GM21390 (cell line): ENCODE results near the gene PET100.
A peak's percentile ranks its signal among the peaks of the same experiment; 100 is the strongest.

ENCODE experiments used
- ATAC-seq: cut with Tn5 transposase; IDR thresholded peaks from one replicate; pipeline ENCODE4 v1.9.1; 2021; ENCODE audit not compliant: unreplicated experiment

The PET100 gene

GRCh38 chr19:7647156-7647555, 17.6 kb downstream of the PET100 start:
- no peak for ATAC-seq

- no peak for ATAC-seq
Measured at GRCh38 chr19:7648265-7649014, 18.8 kb downstream of the PET100 start.

- no peak for ATAC-seq
Measured at GRCh38 chr19:7650148-7650547, 20.6 kb downstream of the PET100 start.

DNA sequence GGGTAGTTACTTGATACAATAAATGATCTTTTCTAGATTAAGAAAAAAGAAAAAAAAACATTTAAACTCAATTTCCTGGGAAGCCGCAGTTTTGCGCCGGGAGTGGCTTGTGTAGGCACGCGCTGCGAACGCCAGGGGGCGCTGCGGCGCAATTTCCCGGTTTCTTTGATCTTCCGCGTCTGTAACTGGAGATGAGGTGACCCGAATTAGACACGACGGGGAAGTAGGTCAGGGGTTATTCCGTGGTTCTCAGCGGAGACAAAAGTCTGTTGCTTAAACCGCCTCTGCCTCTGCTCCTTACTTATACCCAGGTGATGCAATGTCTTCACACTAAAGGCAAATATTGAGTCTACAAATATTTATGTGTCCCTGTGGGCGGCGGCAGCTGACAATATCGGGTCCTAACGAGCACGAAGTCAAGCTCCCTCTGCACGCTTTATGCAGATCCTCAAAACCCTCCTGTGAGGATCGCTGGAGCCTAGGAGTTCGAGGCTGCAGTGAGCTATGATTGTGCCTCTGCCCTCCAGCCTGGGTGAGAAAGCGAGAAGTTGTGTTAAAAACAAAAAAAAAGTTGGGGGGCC, 22.6 kb downstream of the PET100 start:
- ATAC-seq = no peak

- ATAC-seq = no peak
Measured at GRCh38 chr19:7654401-7654800, 24.8 kb downstream of the PET100 start.

DNA sequence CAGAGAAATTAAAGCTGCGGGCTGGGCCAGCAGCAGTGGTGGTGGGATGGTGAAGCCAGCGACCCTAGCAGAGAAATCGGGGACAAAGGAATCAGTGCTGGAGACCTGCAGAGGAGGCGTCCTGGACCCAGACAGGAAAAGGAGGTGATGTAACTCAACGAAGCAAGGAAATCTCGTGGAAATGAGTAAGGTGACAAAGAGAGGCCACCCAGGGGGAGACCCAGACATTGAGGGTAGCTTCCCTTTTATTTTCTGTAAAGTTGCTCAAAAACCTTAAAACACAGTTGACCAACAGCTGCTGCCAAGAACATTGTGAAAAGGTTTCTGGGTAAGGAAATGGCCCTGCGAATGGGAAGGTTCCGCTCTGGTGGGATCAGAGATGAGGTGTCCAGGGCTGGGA, 26.0 kb downstream of the PET100 start:
- no peak for ATAC-seq

DNA sequence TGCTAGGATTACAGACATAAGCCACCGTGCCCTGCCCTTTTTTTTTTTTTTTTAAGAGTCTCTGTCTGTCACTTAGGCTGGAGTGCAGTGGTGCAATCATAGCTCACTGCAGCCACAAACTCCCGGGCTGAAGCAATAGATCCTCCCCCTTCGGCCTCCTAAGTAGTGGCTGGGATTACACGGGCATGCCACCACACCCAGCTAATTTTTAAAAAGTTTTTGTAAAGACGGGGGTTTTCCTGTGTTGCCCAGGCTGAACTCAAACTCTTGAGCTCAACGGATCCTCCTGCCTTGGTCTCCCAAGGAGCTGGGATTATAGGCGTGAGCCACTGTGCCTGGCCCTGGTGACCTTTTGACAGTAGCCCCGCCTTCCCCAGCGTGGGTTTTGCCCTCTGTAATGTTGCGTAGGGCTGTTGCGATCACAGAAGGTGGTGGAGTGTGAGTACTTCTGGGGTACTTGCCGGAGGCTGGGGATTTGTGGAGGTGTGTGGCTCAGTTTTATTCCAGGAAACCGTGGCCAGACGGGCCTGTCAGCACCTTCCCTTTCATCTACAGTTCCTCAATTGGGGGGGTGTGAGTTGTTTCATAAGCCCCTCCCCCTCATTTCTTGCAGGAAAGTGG, 27.6 kb downstream of the PET100 start:
- no peak for ATAC-seq

GRCh38 chr19:7658219-7658686, 28.7 kb downstream of the PET100 start:
- ATAC-seq = peak; percentile 65

DNA sequence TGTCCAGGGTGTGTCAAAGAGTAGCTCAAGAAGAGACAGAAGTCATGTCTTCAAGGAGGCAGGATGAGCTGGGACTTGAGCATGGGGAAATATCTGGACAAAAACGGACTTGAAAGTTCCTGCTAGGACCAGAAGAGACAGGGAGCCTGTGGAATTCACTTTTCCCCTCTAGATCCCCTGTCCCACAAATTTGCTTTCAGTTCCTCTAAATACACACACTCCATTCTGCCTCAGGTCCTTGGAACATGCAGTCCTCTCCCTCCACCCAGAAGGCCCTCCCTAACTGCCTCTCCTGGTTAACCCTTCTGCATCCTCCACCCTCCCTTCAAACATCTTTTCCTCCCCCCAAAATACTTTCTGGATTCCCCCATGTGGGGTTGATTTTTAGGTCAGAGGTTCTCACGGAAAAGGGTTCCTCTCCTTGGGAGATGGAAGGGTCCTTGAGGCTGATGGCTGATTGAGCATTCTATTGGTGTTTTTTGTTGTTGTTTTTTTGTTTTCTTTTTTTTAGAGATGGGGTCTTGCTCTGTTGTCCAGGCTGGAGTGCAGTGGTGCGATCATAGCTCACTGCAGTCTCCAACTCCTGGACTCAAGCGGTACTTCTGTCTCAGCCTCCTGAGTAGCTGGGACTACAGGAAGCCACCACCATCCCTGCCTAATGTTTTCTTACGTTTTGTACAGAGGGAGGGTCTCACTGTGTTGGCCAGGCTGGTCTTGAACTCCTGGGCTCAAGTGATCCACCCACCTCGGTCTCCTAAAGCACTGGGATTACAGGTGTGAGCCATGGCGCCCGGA, 32.3 kb downstream of the PET100 start:
- no peak for ATAC-seq

GRCh38 chr19:7662657-7663056, 33.1 kb downstream of the PET100 start:
- no peak for ATAC-seq

DNA sequence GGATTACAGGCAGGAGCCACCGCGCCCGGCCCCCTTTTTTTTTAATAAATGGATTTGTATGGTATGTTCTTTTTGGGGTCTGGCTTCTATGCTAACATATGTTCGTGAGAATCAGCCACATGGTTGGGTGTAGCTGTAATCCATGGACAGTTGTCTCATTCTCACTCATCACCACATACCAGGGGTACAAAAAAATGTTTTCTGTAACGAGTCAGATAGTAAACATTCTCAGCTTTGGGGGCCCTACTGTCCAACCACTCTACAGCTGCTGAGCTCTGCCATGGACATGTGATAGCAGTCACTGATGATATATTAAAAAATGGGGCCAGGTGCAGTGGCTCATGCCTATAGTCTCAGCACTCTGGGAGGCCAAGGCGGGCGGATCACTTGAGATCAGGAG, 34.1 kb downstream of the PET100 start:
- ATAC-seq = no peak

- no peak for ATAC-seq
Measured at GRCh38 chr19:7665076-7665475, 35.5 kb downstream of the PET100 start.

DNA sequence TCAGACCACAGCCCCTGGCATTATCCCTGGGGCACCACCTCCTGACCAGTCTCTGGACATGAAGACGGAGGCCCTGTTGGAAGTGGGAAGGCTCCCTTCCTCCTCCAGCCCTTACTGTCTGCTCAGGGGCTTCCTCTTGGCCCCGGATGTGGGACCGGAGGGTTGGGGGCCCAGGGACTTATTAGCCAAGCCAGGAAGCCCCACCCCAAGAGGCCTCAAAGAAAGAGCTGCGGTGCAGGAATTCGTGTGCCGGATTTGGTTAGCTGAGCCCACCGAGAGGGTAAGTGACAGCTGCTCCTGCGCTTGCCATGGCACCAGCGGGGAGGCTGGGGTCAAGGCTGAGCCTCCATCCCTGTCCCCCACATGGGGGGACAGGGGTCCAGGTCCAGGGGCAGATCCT, 39.2 kb downstream of the PET100 start, which contains the start of gene RETN:
RETN (plus strand) TSS at position 208 of the 400 bp plus-strand sequence. CDS start 278 bp downstream, outside the sequence.
- no peak for ATAC-seq

- no peak for ATAC-seq
Measured at GRCh38 chr19:7669641-7670040, 40.0 kb downstream of the PET100 start.

DNA sequence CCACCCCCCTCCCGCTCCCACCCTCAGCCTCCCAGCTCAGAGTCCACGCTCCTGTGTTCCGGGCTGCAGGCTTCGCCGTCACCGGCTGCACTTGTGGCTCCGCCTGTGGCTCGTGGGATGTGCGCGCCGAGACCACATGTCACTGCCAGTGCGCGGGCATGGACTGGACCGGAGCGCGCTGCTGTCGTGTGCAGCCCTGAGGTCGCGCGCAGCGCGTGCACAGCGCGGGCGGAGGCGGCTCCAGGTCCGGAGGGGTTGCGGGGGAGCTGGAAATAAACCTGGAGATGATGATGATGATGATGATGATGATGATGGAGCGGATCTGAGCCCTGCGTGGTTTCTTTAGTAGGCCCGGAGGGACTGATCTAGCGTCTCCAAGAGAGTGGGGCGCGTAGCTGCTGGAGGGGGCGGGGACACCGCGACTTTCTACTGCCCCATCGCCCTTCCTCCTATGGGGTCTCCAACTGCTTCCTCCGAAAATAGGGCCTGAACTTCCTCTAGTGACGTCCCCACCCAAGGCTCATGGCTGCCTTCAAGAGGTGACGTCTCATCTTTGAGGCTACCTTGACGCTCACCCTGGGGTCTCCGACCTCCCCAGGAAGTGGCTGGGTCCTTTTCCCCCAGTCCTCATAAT, 40.7 kb downstream of the PET100 start:
- no peak for ATAC-seq

DNA sequence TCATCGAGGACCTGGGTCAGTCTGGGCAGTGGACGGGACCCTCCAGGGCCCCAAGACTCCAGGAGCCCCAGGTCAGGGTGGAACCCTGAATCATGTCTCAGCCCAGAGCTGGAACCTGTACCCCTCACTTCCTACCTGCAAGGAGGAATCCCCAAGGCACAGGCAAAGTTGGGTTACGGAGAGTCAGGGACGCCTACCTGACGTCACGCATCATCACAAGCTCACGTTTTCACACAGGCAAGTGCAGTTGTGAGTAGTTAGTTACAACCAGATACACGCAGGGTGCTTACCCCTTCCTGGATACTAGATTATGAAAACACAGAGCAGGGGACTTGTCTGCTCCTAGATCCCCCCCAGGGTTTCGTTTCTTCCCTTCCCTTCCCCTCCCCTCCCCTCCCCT, 41.2 kb downstream of the PET100 start:
- ATAC-seq = no peak

GRCh38 chr19:7672522-7672921, 42.9 kb downstream of the PET100 start:
- ATAC-seq = no peak

GRCh38 chr19:7674010-7675005, 44.7 kb downstream of the PET100 start:
- ATAC-seq = no peak

DNA sequence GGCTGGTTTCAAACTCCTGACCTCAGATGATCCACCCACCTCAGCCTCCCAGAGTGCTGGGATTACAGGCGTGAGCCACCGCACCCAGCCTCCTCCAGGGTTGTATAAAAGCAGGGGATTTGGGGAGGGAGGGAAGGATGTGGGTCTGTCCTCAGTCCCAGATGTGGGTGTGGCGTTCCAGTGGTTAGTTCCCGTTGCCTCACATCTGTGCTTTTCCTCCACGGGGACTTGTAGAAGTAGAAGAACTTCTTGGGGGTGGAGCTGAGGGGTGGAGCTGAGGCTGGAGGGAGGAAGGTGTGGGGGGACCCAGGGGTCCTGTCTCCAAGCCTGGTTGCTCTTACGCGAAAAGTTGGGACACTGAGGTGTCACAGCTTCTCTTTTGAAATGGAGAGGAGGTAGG, 46.8 kb downstream of the PET100 start:
- ATAC-seq = no peak

DNA sequence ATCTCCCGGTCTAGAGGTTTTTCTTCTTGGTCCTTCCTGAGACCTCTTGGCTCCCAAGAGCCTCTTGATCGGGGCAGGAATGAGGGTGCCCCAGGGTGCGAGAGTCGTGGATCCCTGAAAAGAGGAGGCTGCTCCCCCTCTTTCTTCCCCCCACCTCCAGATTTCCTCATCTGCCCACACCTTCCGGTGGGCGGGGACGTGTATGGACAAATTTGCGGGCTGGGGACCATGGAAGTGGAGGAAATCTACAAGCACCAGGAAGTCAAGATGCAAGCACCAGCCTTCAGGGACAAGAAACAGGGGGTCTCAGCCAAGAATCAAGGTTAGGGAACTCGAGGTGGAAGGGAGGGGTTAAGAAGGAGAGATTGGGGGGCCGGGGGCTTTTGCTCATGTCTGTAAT, 47.3 kb downstream of the PET100 start, which contains the start of gene MCEMP1:
MCEMP1 (plus strand) TSS at position 237 of the 400 bp plus-strand sequence; CDS start at position 268, 31 bp downstream.
- no peak for ATAC-seq
